Liver (tissue), 3 donors: ENCODE measurements around the gene PTBP3.

Experiments used
- GABPA ChIP-seq, 2 donors: IDR thresholded peaks in 1 of 2; conservative IDR thresholded peaks in 1 of 2; 2 replicates each; pipeline ENCODE4 v1.6.1; 2016; ENCODE audit warnings: antibody characterized with exemption in 2 of 2, mild to moderate bottlenecking in 1 of 2, moderate library complexity in 1 of 2
- RAD21 ChIP-seq, 2 donors: IDR thresholded peaks; 2 replicates each; pipeline ENCODE4 v1.6.1; 2016; ENCODE audit warnings: antibody characterized with exemption in 2 of 2, mild to moderate bottlenecking in 2 of 2
- TAF1 ChIP-seq: conservative IDR thresholded peaks from 2 replicates; pipeline ENCODE4 v1.6.1; 2016; ENCODE audit warnings: antibody characterized with exemption, mild to moderate bottlenecking
- TF ChIP-seq, protein P1 (sequence below): fragments of 150-350 bp; IDR thresholded peaks from 2 replicates; pipeline ENCODE4 v1.5.1; 2017; ENCODE audit warnings: improper control_type of control experiment, low read depth, low read length; ENCODE audit not compliant: missing input control
- TF ChIP-seq, protein P2 (sequence below): IDR thresholded peaks from 2 replicates; pipeline ENCODE4 v1.6.1; 2016; ENCODE audit warnings: antibody characterized with exemption
- TF ChIP-seq, protein P3 (sequence below): IDR thresholded peaks from 2 replicates; pipeline ENCODE4 v1.6.1; 2016; ENCODE audit warnings: antibody characterized with exemption
- donor health status: healthy.
- donor health status: healthy.

DNA sequence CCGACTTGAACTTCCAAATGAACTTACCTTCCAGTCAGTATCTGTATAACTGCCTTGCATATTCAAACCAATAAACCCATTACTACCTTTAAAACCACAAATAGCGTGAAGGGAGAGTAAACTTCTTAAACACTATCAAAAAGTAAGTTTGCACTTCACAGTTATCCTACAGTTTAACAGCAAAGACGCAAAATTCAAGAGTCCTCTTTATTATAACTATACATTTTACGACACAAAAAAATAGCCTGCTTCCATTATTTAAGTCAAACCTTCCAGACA lies 1.8 kb downstream of the PTBP3 start:
- TF ChIP-seq, protein P1, sequence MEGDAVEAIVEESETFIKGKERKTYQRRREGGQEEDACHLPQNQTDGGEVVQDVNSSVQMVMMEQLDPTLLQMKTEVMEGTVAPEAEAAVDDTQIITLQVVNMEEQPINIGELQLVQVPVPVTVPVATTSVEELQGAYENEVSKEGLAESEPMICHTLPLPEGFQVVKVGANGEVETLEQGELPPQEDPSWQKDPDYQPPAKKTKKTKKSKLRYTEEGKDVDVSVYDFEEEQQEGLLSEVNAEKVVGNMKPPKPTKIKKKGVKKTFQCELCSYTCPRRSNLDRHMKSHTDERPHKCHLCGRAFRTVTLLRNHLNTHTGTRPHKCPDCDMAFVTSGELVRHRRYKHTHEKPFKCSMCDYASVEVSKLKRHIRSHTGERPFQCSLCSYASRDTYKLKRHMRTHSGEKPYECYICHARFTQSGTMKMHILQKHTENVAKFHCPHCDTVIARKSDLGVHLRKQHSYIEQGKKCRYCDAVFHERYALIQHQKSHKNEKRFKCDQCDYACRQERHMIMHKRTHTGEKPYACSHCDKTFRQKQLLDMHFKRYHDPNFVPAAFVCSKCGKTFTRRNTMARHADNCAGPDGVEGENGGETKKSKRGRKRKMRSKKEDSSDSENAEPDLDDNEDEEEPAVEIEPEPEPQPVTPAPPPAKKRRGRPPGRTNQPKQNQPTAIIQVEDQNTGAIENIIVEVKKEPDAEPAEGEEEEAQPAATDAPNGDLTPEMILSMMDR = no peak
- TF ChIP-seq, protein P2, sequence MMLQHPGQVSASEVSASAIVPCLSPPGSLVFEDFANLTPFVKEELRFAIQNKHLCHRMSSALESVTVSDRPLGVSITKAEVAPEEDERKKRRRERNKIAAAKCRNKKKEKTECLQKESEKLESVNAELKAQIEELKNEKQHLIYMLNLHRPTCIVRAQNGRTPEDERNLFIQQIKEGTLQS = no peak
- no peak for TF ChIP-seq TAF1
- TF ChIP-seq, protein P3, sequence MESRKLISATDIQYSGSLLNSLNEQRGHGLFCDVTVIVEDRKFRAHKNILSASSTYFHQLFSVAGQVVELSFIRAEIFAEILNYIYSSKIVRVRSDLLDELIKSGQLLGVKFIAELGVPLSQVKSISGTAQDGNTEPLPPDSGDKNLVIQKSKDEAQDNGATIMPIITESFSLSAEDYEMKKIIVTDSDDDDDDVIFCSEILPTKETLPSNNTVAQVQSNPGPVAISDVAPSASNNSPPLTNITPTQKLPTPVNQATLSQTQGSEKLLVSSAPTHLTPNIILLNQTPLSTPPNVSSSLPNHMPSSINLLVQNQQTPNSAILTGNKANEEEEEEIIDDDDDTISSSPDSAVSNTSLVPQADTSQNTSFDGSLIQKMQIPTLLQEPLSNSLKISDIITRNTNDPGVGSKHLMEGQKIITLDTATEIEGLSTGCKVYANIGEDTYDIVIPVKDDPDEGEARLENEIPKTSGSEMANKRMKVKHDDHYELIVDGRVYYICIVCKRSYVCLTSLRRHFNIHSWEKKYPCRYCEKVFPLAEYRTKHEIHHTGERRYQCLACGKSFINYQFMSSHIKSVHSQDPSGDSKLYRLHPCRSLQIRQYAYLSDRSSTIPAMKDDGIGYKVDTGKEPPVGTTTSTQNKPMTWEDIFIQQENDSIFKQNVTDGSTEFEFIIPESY = no peak
- no peak for TF ChIP-seq GABPA (IDR thresholded peaks at IDR 0.05 in 1 of 2, conservative IDR thresholded peaks at IDR 0.05 in 1 of 2)
- TF ChIP-seq RAD21 (IDR thresholded peaks at IDR 0.05) = no peak
